BJ (cell line): ENCODE data around the gene SLC16A8. TPM values are rescaled to one million over a fixed set of nuclear protein-coding genes. Genes with fewer than 3 reads are reported as not detected.

Experiments
- CTCF ChIA-PET: fragments of 350-600 bp; formaldehyde crosslinking; extraction: SDS; loops from one replicate; lab custom pipeline; 2021; ENCODE audit warnings: antibody characterized with exemption, inconsistent platforms; lab: Yijun Ruan, JAX
- POLR2A ChIA-PET: fragments of 300-600 bp; sonication (Branson Sonifier 250); formaldehyde crosslinking; extraction: SDS; loops from one replicate; lab custom pipeline; 2021; ENCODE audit warnings: antibody characterized with exemption; lab: Charles Lee
- DNase-seq: peaks from one replicate; pipeline ENCODE4 v3.0.0-alpha.2; 2011; ENCODE audit warnings: low read depth
- H3K27me3 ChIP-seq: 2 replicates; pipeline ENCODE4 v1.6.0; 2011; ENCODE audit warnings: low read length; ENCODE audit not compliant: control insufficient read depth, insufficient read depth
- H3K36me3 ChIP-seq: 2 replicates; pipeline ENCODE4 v1.5.1; 2011; ENCODE audit warnings: low read length; ENCODE audit not compliant: control insufficient read depth, insufficient read depth
- H3K4me3 ChIP-seq: 2 replicates; pipeline ENCODE4 v1.5.1; 2011; ENCODE audit warnings: low read depth, mild to moderate bottlenecking, control low read depth, low read length
- CTCF ChIP-seq: IDR thresholded peaks from 2 replicates; pipeline ENCODE4 v1.5.1; 2011; ENCODE audit warnings: low read depth, mild to moderate bottlenecking, control low read depth, inconsistent platforms, low read length, moderate library complexity; ENCODE audit not compliant: insufficient read depth
- polyA plus RNA-seq: library from polyadenylated mRNA; depleted of rRNA; stranded (reverse); fragments of >200 nt; gene quantifications from 2 replicates; pipeline ENCODE4 v1.2.3, GENCODE V29; 2011

SLC16A8 gene
- polyA plus RNA-seq, 1 experiment: 0.10 TPM

DNA sequence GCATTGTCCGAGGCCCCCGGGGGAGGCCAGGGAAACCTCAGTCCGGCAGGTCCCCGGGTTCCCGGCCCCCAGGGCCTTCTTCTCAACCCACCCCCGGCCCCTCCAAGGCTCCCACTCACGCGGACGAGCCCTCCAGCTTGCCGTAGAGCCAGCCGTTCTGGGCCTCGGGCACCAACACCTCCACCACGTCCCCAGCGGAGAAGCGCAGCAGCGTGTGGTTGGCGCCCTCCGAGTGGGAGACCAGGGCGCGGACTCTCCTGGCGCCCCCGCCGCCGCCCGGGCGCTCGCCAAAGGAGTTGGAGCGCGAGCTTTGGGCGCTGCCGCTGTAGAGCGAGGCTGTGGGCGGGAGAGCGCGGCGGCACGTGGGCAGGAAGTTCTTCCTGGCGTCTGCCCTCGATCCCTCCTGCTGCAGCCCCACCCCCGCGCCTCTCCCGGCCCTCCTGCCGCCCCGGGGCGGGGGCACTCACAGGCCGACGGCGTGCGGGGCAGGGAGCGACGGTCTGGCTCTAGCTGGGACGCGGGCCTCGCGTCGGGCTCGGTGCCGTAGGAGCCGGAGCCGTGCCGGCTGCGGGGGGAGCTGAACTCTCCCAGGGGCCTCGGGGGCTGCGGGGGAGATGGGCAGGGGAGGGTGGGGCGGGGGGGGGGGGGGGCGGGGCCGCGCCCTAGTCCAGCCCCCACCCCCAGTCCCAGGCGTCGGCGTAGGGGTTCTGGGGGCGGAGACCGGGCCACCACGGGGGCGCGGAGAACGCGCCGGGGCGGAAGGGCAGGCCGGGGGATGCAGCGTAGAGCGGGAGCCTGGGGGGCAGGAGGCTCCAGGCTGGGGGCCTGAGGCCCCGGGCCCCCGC is 4.9 kb upstream of the SLC16A8 start:
- no peak for DNase-seq
- Histone ChIP-seq H3K27me3 (peaks cover 2% of the 10 kb centered on the region; the same call in 1 of the 2 replicates), H3K4me3 (peak overlapping the region; percentile 17), H3K36me3 (no peaks in the 10 kb centered on the region)
- TF ChIP-seq CTCF: no peak
- POLR2A ChIA-PET: no interaction called here
- CTCF ChIA-PET: no interaction called here

DNA sequence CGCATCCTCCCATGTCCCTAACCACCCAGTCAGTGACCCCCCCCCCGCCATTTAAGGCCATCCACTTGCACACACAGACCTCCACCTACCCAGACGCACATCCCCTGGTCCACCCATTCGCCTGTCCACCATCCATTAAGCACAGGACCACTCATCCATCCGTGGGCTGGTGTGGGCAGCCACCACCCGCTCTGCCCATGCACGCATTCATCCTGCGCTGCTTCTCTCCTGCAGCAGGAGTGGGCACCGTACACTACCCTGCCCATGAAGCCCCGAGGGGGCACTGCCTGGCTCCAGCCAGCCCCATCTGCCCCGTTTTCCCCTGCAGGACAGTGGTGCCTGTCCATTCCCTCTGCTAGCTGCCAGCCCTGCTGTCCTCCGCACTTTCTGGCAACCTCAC is 3.9 kb upstream of the SLC16A8 start:
- DNase-seq: no peak
- TF ChIP-seq CTCF: no peak
- Histone ChIP-seq H3K4me3 (no peak overlapping the region), H3K36me3 (no peaks in the 10 kb centered on the region), H3K27me3 (peaks cover 2% of the 10 kb centered on the region; the same call in 1 of the 2 replicates)
- ChIA-PET POLR2A (no interaction called here), CTCF (no interaction called here)

DNA sequence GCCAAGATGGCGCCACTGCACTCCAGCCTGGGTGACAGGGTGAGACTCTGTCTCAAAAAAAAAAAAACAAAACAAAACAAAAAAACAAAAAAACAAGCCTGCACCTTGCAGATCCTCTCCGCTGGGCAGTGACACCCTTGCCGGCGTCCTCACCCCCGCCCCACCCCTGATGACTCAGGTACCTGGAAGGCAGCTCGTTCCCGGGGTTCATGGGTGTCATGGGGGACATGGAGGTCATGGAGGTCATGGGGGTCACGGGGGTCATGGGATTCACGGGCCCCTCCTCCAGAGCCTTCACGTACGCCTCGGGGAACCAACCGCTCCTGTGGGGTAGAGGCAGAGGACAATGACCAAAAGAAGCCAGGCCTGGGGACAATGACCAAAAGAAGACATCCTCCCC is 3.0 kb upstream of the SLC16A8 start:
- CTCF ChIA-PET: no interaction called here
- POLR2A ChIA-PET: no interaction called here

GRCh38 chr22:38086001-38086845 is 2.2 kb upstream of the SLC16A8 start:
- Histone ChIP-seq H3K4me3 (no peak overlapping the region), H3K27me3 (peaks cover 4% of the 10 kb centered on the region; the same call in 1 of the 2 replicates), H3K36me3 (no peaks in the 10 kb centered on the region)
- TF ChIP-seq CTCF: no peak
- CTCF ChIA-PET: interaction anchor here (1.1 kb wide), 1 partner anchor 12 kb away, joined by 3 read pairs; no protein-coding TSS in a partner anchor
- POLR2A ChIA-PET: no interaction called here
- DNase-seq: no peak

More for the DNA sequence above, 3.0 kb upstream of the SLC16A8 start:
- no peak for DNase-seq
- Histone ChIP-seq H3K4me3 (no peak overlapping the region), H3K27me3 (peaks cover 4% of the 10 kb centered on the region; the same call in 1 of the 2 replicates), H3K36me3 (no peaks in the 10 kb centered on the region)
- no peak for TF ChIP-seq CTCF

DNA sequence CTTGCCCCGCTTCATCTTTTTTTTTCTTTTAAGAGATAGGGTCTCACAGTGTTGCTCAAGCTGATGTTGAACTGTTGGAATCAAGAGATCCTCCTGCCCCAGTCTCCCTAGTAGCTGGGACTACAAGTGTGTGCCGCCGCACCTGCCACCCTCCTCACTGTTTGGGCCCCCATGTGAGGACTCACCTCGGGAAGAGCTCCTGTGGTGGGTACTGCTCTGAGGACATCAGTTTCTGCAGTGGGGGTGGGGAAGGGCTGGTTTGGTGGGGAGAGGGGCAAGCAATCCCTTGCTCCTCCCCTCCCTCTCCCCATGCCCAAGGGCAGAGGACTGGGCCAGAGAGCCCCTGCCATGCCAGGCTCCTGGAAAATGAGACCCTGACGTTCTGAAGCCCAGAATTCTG is 1.5 kb upstream of the SLC16A8 start:
- POLR2A ChIA-PET: no interaction called here
- no peak for DNase-seq

More for the DNA sequence above, 1.5 kb upstream of the SLC16A8 start:
- TF ChIP-seq CTCF: no peak
- Histone ChIP-seq H3K27me3 (peaks cover 4% of the 10 kb centered on the region; the same call in 1 of the 2 replicates), H3K4me3 (no peak overlapping the region), H3K36me3 (no peaks in the 10 kb centered on the region)
- CTCF ChIA-PET: interaction anchor here (1.1 to 1.3 kb wide), 2 partner anchors 12 to 14 kb away, joined by 3 to 4 read pairs; no protein-coding TSS in a partner anchor
